ENCODE data around the gene CLRN1. TPM values are rescaled to one million over a fixed set of nuclear protein-coding genes. Genes with fewer than 3 reads are reported as not detected.

Gene CLRN1
- polyA plus RNA-seq, 1 of the 3 experiments (the other 2 are of a cell fraction) = not detected

- H3K4me1 ChIP-seq (ENCODE audit: control insufficient read depth in 1 of 2, insufficient read depth in 2 of 2, low read depth in 1 of 2, low read length in 1 of 2) = no peaks in the 10 kb centered on the region
- 13% methylated on average over 6 of the region's 6 CpGs for WGBS (ENCODE audit: low lambda C conversion rate)
Observed at GRCh38 chr3:150876611-150877265, 95.8 kb downstream of the CLRN1 start.

More at GRCh38 chr3:150876611-150877265, 95.8 kb downstream of the CLRN1 start:
- no peak overlapping the region for H3K9ac ChIP-seq
- no peak overlapping the region for H3K4me2 ChIP-seq
- H3K27ac ChIP-seq (ENCODE audit: low read depth in 2 of 2, low read length in 1 of 2) = no peak overlapping the region
- TF ChIP-seq FOSL2 (IDR thresholded peaks at IDR 0.05; ENCODE audit: borderline replicate concordance, low read depth) (no peak), EP300 (IDR thresholded peaks at IDR 0.05; ENCODE audit: borderline replicate concordance in 1 of 2, low read depth in 1 of 2, low read length in 1 of 2) (no peak)
- H4K20me1 ChIP-seq (ENCODE audit: insufficient read depth) = no peaks in the 10 kb centered on the region
- no peaks in the 10 kb centered on the region for H3K9me2 ChIP-seq
- ChIA-PET CTCF (interaction anchor here (1.1 kb wide), 1 partner anchor 12 kb away, joined by 3 read pairs; no protein-coding TSS in a partner anchor), POLR2A (no interaction called here)
- no peaks in the 10 kb centered on the region for H3K36me3 ChIP-seq (replicated peaks in 1 of 2; ENCODE audit: control insufficient read depth in 1 of 2, insufficient read depth in 2 of 2, low read length in 1 of 2)
- peaks cover 30% of the 10 kb centered on the region for H3K27me3 ChIP-seq (ENCODE audit: insufficient read depth)
- no peaks in the 10 kb centered on the region for H3K9me3 ChIP-seq
- no peak for DNase-seq
- no peak overlapping the region for H3K4me3 ChIP-seq (ENCODE audit: low read depth in 2 of 2, low read length in 1 of 2)
- no peaks in the 10 kb centered on the region for H3F3A ChIP-seq (replicated peaks; ENCODE audit: insufficient read depth)
- H2AFZ ChIP-seq (ENCODE audit: low read depth) = no peak overlapping the region
- no peaks in the 10 kb centered on the region for H3K79me2 ChIP-seq (ENCODE audit: insufficient read depth)

Other genes with a start within 250 kb of the CLRN1 start
- gene SIAH2, start 209.6 kb downstream of the CLRN1 start, polyA plus RNA-seq (2012; rRNA removed) = 13.5 and 18.4 TPM in 2 replicates
- gene MINDY4B, start 67.3 kb downstream of the CLRN1 start, polyA plus RNA-seq (2012; rRNA removed) = not detected in 2 replicates
- 0.03 and 0.06 TPM in 2 replicates for gene MED12L, start 112.9 kb upstream of the CLRN1 start, polyA plus RNA-seq (2012; rRNA removed)
- gene GPR171, start 230.5 kb upstream of the CLRN1 start, polyA plus RNA-seq (2012; rRNA removed) = not detected in 2 replicates

Data from SK-N-SH (cell line).